ENCODE results near the gene RPLP2.

The RPLP2 gene

GRCh38 chr11:832529-833113 is 22.9 kb downstream of the RPLP2 start, which contains the start of gene CD151 (continued):
- TF ChIP-seq ZBTB10 (tag by site-specific recombination; IDR thresholded peaks at IDR 0.05) (peak; percentile 50), SP7 (tag by site-specific recombination; IDR thresholded peaks at IDR 0.05) (0 out of 2 replicates have a peak, but pooled peaks have one; percentile 23), KLF10 (tag by site-specific recombination; IDR thresholded peaks at IDR 0.05) (peak; percentile 52; the same call in 1 of the 2 replicates), GLIS1 (tag by site-specific recombination; IDR thresholded peaks at IDR 0.05) (peak; percentile 91), KLF8 (tag by site-specific recombination; IDR thresholded peaks at IDR 0.05) (peak; percentile 60; the same call in 1 of the 2 replicates), EGR2 (tag by site-specific recombination; IDR thresholded peaks at IDR 0.05; ENCODE audit: low read depth) (peak; percentile 6), HOXD13 (CRISPR knock-in tag; IDR thresholded peaks at IDR 0.05; ENCODE audit: borderline replicate concordance) (no peak), ZSCAN30 (tag by site-specific recombination; IDR thresholded peaks at IDR 0.05) (0 out of 2 replicates have a peak, but pooled peaks have one; percentile 19), ZNF530 (tag by site-specific recombination; IDR thresholded peaks at IDR 0.05; ENCODE audit: low read depth) (no peak), ZBTB20 (tag by site-specific recombination; IDR thresholded peaks at IDR 0.05) (peak; percentile 40; the same call in 1 of the 2 replicates)

- CTCF ChIA-PET = interaction anchor here (0.5 to 1.0 kb wide), 2 partner anchors 17 to 1569 kb away, joined by 3 to 4 read pairs; no protein-coding TSS in a partner anchor
- Histone ChIP-seq H3K4me1 (ENCODE audit: control insufficient read depth, insufficient read depth, low read length) (no peaks in the 10 kb centered on the region; the same call in 1 of the 2 replicates), H3K27ac (ENCODE audit: extremely low read depth, low read depth, low read length) (peak overlapping the region; percentile 64; the same call in 1 of the 2 replicates)
- TF ChIP-seq ZNF324 (tag by site-specific recombination; IDR thresholded peaks at IDR 0.05) (no peak), SALL2 (tag by site-specific recombination; IDR thresholded peaks at IDR 0.05; ENCODE audit: borderline replicate concordance) (no peak), HOXC10 (CRISPR knock-in tag; IDR thresholded peaks at IDR 0.05) (no peak), ZNF677 (tag by site-specific recombination; IDR thresholded peaks at IDR 0.05) (no peak), BCL6B (tag by site-specific recombination; IDR thresholded peaks at IDR 0.05) (no peak), ZNF350 (tag by site-specific recombination; IDR thresholded peaks at IDR 0.05) (no peak), ZNF16 (tag by site-specific recombination; IDR thresholded peaks at IDR 0.05; ENCODE audit: low read depth) (no peak), GLIS2 (tag by site-specific recombination; IDR thresholded peaks at IDR 0.05) (peak; percentile 81), ZNF660 (tag by site-specific recombination; IDR thresholded peaks at IDR 0.05) (peak; percentile 55; the same call in 1 of the 2 replicates), ZNF837 (tag by site-specific recombination; IDR thresholded peaks at IDR 0.05) (no peak), ZNF707 (tag by site-specific recombination; IDR thresholded peaks at IDR 0.05) (no peak), PRDM10 (tag by site-specific recombination; IDR thresholded peaks at IDR 0.05) (peak; percentile 53), ZBTB7A (tag by site-specific recombination; IDR thresholded peaks at IDR 0.05; ENCODE audit: low read depth) (peak; percentile 58; the same call in 1 of the 2 replicates), ZFHX2 (tag by site-specific recombination; conservative IDR thresholded peaks at IDR 0.05) (peak; percentile 64), HOXD13 (CRISPR knock-in tag; IDR thresholded peaks at IDR 0.05; ENCODE audit: borderline replicate concordance) (no peak), SCRT2 (tag by site-specific recombination; IDR thresholded peaks at IDR 0.05) (no peak), ZIC2 (tag by site-specific recombination; IDR thresholded peaks at IDR 0.05) (peak; percentile 82), ZNF132 (tag by site-specific recombination; IDR thresholded peaks at IDR 0.05; ENCODE audit: borderline replicate concordance) (no peak)
Observed at GRCh38 chr11:833114-833791, 23.5 kb downstream of the RPLP2 start.

More at GRCh38 chr11:833114-833791, 23.5 kb downstream of the RPLP2 start:
- POLR2A ChIA-PET = interaction anchor here (1.0 to 15.0 kb wide), 5 partner anchors 8 to 36 kb away, joined by 3 to 202 read pairs (median 4); partner anchors contain the start of genes PNPLA2, POLR2L and TSPAN4
- H3K36me3 ChIP-seq (ENCODE audit: control insufficient read depth in 2 of 2, insufficient read depth in 1 of 2, low read length in 2 of 2) = peaks cover 0 to 37% of the 10 kb centered on the region in 2 experiments; a peak in 1 of 3 replicates
- no peaks in the 10 kb centered on the region for H3K9me3 ChIP-seq (ENCODE audit: control insufficient read depth, insufficient read depth, low read depth, low read length)
- peak overlapping the region; percentile 70 for H3K4me3 ChIP-seq (ENCODE audit: low read depth, low read length)

All from HEK293 (cell line).